OCI-LY3 (cell line): Measurements from ENCODE around the gene ARHGAP28.

Experiments used
- H2AFZ ChIP-seq: fragments of 200-600, 300-600 bp; shearing (Covaris generic); 2 replicates; pipeline ENCODE4 v1.6.0; 2014; ENCODE audit warnings: antibody characterized with exemption, low read depth, low read length
- H3K27ac ChIP-seq: fragments of 200-600, 300-600 bp; sonication (generic); 2 replicates; pipeline ENCODE4 v1.5.1; 2014; ENCODE audit warnings: mild to moderate bottlenecking, low read length, moderate library complexity, mixed read lengths
- H3K27me3 ChIP-seq: fragments of 200-600, 300-600 bp; sonication (generic); 2 replicates; pipeline ENCODE4 v1.6.1; 2014; ENCODE audit warnings: low read depth, low read length, mixed read lengths
- H3K36me3 ChIP-seq: fragments of 200-600, 300-600 bp; sonication (generic); replicated peaks from 2 replicates; pipeline ENCODE3; 2014; ENCODE audit warnings: low read depth, low read length, mixed read lengths
- H3K4me1 ChIP-seq: fragments of 300-600, 200-600 bp; sonication (generic); 2 replicates; pipeline ENCODE4 v1.6.1; 2014; ENCODE audit warnings: low read length, mixed read lengths
- H3K4me2 ChIP-seq: fragments of 200-600, 300-600 bp; sonication (generic); 2 replicates; pipeline ENCODE4 v1.6.1; 2014; ENCODE audit warnings: low read length, mixed read lengths
- H3K4me3 ChIP-seq: fragments of 300-600, 200-600 bp; sonication (generic); 2 replicates; pipeline ENCODE4 v1.5.1; 2014; ENCODE audit warnings: antibody characterized with exemption, mild to moderate bottlenecking, low read length, moderate library complexity
- H3K79me2 ChIP-seq: fragments of 300-600, 200-600 bp; shearing (Covaris generic); 2 replicates; pipeline ENCODE4 v1.6.1; 2014; ENCODE audit warnings: mild to moderate bottlenecking, low read length, mixed read lengths
- H3K9ac ChIP-seq: fragments of 300-600, 200-600 bp; shearing (Covaris generic); 2 replicates; pipeline ENCODE4 v1.6.0; 2014; ENCODE audit warnings: mild to moderate bottlenecking, low read length, moderate library complexity
- H3K9me3 ChIP-seq: fragments of 200-600, 300-600 bp; shearing (Covaris generic); 2 replicates; pipeline ENCODE4 v1.6.1; 2014; ENCODE audit warnings: low read length, mixed read lengths; ENCODE audit not compliant: insufficient read depth
- H4K20me1 ChIP-seq: fragments of 200-600, 300-600 bp; sonication (generic); 2 replicates; pipeline ENCODE4 v1.6.1; 2016; ENCODE audit warnings: low read length, mixed read lengths; ENCODE audit not compliant: insufficient read depth
- CTCF ChIP-seq: fragments of 200-600, 300-600 bp; sonication (generic); IDR thresholded peaks from 2 replicates; pipeline ENCODE4 v1.5.1; 2014; ENCODE audit warnings: antibody characterized with exemption, low read length, low read depth
- EZH2phosphoT487 ChIP-seq: fragments of 200-600 bp; shearing (Covaris generic); IDR thresholded peaks from 2 replicates; pipeline ENCODE4 v1.6.1; 2018; ENCODE audit warnings: antibody characterized with exemption, mixed run types, low read depth

The ARHGAP28 gene

GRCh38 chr18:6881034-6881820 is 151.7 kb downstream of the ARHGAP28 start:
- Histone ChIP-seq H3K4me1 (no peaks in the 10 kb centered on the region), H3K27ac (no peak overlapping the region), H3K27me3 (no peaks in the 10 kb centered on the region), H3K9ac (no peak overlapping the region), H3K4me3 (no peak overlapping the region), H4K20me1 (no peaks in the 10 kb centered on the region), H3K36me3 (no peaks in the 10 kb centered on the region), H3K79me2 (no peaks in the 10 kb centered on the region), H3K4me2 (no peak overlapping the region), H3K9me3 (no peaks in the 10 kb centered on the region), H2AFZ (no peak overlapping the region)
- TF ChIP-seq EZH2phosphoT487, result no peak
- TF ChIP-seq CTCF, result no peak

- no peak overlapping the region for H3K27ac ChIP-seq
- H3K9me3 ChIP-seq, result no peaks in the 10 kb centered on the region
- H3K79me2 ChIP-seq, result no peaks in the 10 kb centered on the region
- no peaks in the 10 kb centered on the region for H3K36me3 ChIP-seq
- no peak overlapping the region for H3K9ac ChIP-seq
- no peaks in the 10 kb centered on the region for H3K27me3 ChIP-seq
- no peak overlapping the region for H2AFZ ChIP-seq
- TF ChIP-seq EZH2phosphoT487 (no peak), CTCF (no peak)
- H4K20me1 ChIP-seq, result no peaks in the 10 kb centered on the region
- H3K4me2 ChIP-seq, result no peak overlapping the region
- H3K4me3 ChIP-seq, result no peak overlapping the region
- no peaks in the 10 kb centered on the region for H3K4me1 ChIP-seq
These were observed 152.9 kb downstream of the ARHGAP28 start for GRCh38 chr18:6882401-6882800.

GRCh38 chr18:6885006-6885481 is 155.5 kb downstream of the ARHGAP28 start:
- no peaks in the 10 kb centered on the region for H3K79me2 ChIP-seq
- H3K27me3 ChIP-seq, result no peaks in the 10 kb centered on the region
- H3K9ac ChIP-seq, result no peak overlapping the region
- no peak overlapping the region for H3K27ac ChIP-seq
- no peak overlapping the region for H3K4me3 ChIP-seq
- no peak overlapping the region for H2AFZ ChIP-seq
- H3K4me2 ChIP-seq, result no peak overlapping the region
- no peaks in the 10 kb centered on the region for H3K9me3 ChIP-seq
- H3K36me3 ChIP-seq, result no peaks in the 10 kb centered on the region
- TF ChIP-seq CTCF, result no peak
- no peak for TF ChIP-seq EZH2phosphoT487
- H4K20me1 ChIP-seq, result no peaks in the 10 kb centered on the region
- H3K4me1 ChIP-seq, result no peaks in the 10 kb centered on the region

GRCh38 chr18:6885992-6886796 is 156.7 kb downstream of the ARHGAP28 start:
- H3K4me1 ChIP-seq, result no peaks in the 10 kb centered on the region
- H3K9ac ChIP-seq, result no peak overlapping the region
- H3K36me3 ChIP-seq, result no peaks in the 10 kb centered on the region
- H3K27ac ChIP-seq, result no peak overlapping the region
- H3K4me2 ChIP-seq, result no peak overlapping the region
- no peaks in the 10 kb centered on the region for H4K20me1 ChIP-seq
- H2AFZ ChIP-seq, result no peak overlapping the region
- no peaks in the 10 kb centered on the region for H3K9me3 ChIP-seq
- H3K4me3 ChIP-seq, result no peak overlapping the region
- no peaks in the 10 kb centered on the region for H3K79me2 ChIP-seq
- peak; percentile 71 for TF ChIP-seq CTCF
- TF ChIP-seq EZH2phosphoT487, result no peak
- no peaks in the 10 kb centered on the region for H3K27me3 ChIP-seq
